Spinal cord (tissue), 10 donors: ENCODE data around the gene LRMDA. TPM values are rescaled to one million over a fixed set of nuclear protein-coding genes. Genes with fewer than 3 reads are reported as not detected.

Experiments
- DNase-seq, 6 donors: peaks; one replicate each; pipeline versions ENCODE4 v3.0.0 to v3.0.0-alpha.2; 2013 to 2015; ENCODE audit warnings: low spot score in 6 of 6, low read depth in 4 of 6
- H3K27ac ChIP-seq: one replicate; pipeline ENCODE4 v1.5.1; 2013; ENCODE audit warnings: low read depth, low read length, control low read depth
- H3K27me3 ChIP-seq: one replicate; pipeline ENCODE4 v1.6.1; 2013; ENCODE audit warnings: low read length; ENCODE audit not compliant: control insufficient read depth, insufficient read depth
- H3K36me3 ChIP-seq: one replicate; pipeline ENCODE4 v1.6.1; 2013; ENCODE audit warnings: low read length; ENCODE audit not compliant: control insufficient read depth, insufficient read depth
- H3K4me1 ChIP-seq: one replicate; pipeline ENCODE4 v1.6.1; 2013; ENCODE audit warnings: low read length; ENCODE audit not compliant: control insufficient read depth, insufficient read depth
- H3K4me3 ChIP-seq: one replicate; pipeline ENCODE4 v1.5.1; 2013; ENCODE audit warnings: low read depth, low read length, control low read depth
- H3K9me3 ChIP-seq: one replicate; pipeline ENCODE4 v1.6.1; 2013; ENCODE audit warnings: low read length; ENCODE audit not compliant: control insufficient read depth, insufficient read depth
- WGBS: methylation state at CpG from one replicate; pipeline ENCODE4 v1.1.5; 2013; ENCODE audit warnings: missing lambda C conversion rate; ENCODE audit not compliant: insufficient coverage; 5-methylcytosine and 5-hydroxymethylcytosine counted together
- polyA plus RNA-seq, 2 donors: library from polyadenylated mRNA; unstranded; fragments of 120-200 nt; gene quantifications; one replicate each; pipeline ENCODE4 v1.2.1, GENCODE V29; 2013; ENCODE audit not compliant: insufficient read length in 2 of 2
- total RNA-seq, 2 donors: library from RNA; depleted of rRNA in 1 of 2; stranded (reverse); fragments of 120-200 nt in 1 of 2; fragments of >200 nt in 1 of 2; gene quantifications; one replicate each; pipeline versions ENCODE4 v1.2.3 to v1.2.4, GENCODE V29; 2013 to 2014
- donor health status: healthy.

LRMDA gene
- total and polyA plus RNA-seq, 4 donors = 5.6 to 9.9 (median 7.2) TPM

- H3K4me3 ChIP-seq = no peak overlapping the region
- WGBS = 77% methylated on average over 14 of the region's 14 CpGs
- no peaks in the 10 kb centered on the region for H3K36me3 ChIP-seq
- no peak overlapping the region for H3K27ac ChIP-seq
- H3K4me1 ChIP-seq = peaks cover 31% of the 10 kb centered on the region
- no peaks in the 10 kb centered on the region for H3K9me3 ChIP-seq
- DNase-seq = no peak
- H3K27me3 ChIP-seq = peaks cover 15% of the 10 kb centered on the region
Observed at GRCh38 chr10:76031769-76032699, 600.6 kb downstream of the LRMDA start.

GRCh38 chr10:76032700-76033039 is 601.2 kb downstream of the LRMDA start:
- Histone ChIP-seq H3K4me1 (peaks cover 31% of the 10 kb centered on the region), H3K36me3 (no peaks in the 10 kb centered on the region), H3K4me3 (no peak overlapping the region), H3K9me3 (no peaks in the 10 kb centered on the region), H3K27me3 (peaks cover 15% of the 10 kb centered on the region), H3K27ac (no peak overlapping the region)
- DNase-seq = no peak
- no CpG with 5 or more reads among the region's 3 CpGs for WGBS

GRCh38 chr10:76033457-76034196 is 602.2 kb downstream of the LRMDA start:
- WGBS = 45% methylated on average over 2 of the region's 15 CpGs
- no peak overlapping the region for H3K4me3 ChIP-seq
- peak in 2 of 6 donors; percentile 46 to 59 for DNase-seq
- H3K27ac ChIP-seq = peak overlapping the region; percentile 49
- H3K27me3 ChIP-seq = peaks cover 15% of the 10 kb centered on the region
- H3K9me3 ChIP-seq = peaks cover 5% of the 10 kb centered on the region
- H3K4me1 ChIP-seq = peaks cover 31% of the 10 kb centered on the region
- H3K36me3 ChIP-seq = no peaks in the 10 kb centered on the region

GRCh38 chr10:76034353-76035205 is 603.2 kb downstream of the LRMDA start:
- Histone ChIP-seq H3K4me3 (no peak overlapping the region), H3K4me1 (peaks cover 31% of the 10 kb centered on the region), H3K9me3 (peaks cover 7% of the 10 kb centered on the region), H3K27me3 (peaks cover 15% of the 10 kb centered on the region), H3K27ac (peak overlapping the region; percentile 64), H3K36me3 (no peaks in the 10 kb centered on the region)
- DNase-seq = peak in 2 of 6 donors; percentile 27 to 69
- WGBS = 0% methylated on average over 2 of the region's 23 CpGs

GRCh38 chr10:76035206-76036110 is 604.0 kb downstream of the LRMDA start:
- H3K4me1 ChIP-seq = peaks cover 31% of the 10 kb centered on the region
- H3K4me3 ChIP-seq = no peak overlapping the region
- no peaks in the 10 kb centered on the region for H3K36me3 ChIP-seq
- H3K27ac ChIP-seq = peak overlapping the region; percentile 64
- peaks cover 7% of the 10 kb centered on the region for H3K9me3 ChIP-seq
- H3K27me3 ChIP-seq = peaks cover 15% of the 10 kb centered on the region
- peak in 5 of 6 donors; percentile 42 to 89 (median 67) for DNase-seq
- WGBS = 18% methylated on average over 12 of the region's 20 CpGs

- peaks cover 18% of the 10 kb centered on the region for H3K27me3 ChIP-seq
- peaks cover 7% of the 10 kb centered on the region for H3K9me3 ChIP-seq
- H3K27ac ChIP-seq = peak overlapping the region; percentile 1
- WGBS = 18% methylated on average over 10 of the region's 18 CpGs
- DNase-seq = peak; percentile 58 to 92 (median 66)
- H3K36me3 ChIP-seq = no peaks in the 10 kb centered on the region
- H3K4me3 ChIP-seq = no peak overlapping the region
- H3K4me1 ChIP-seq = peaks cover 31% of the 10 kb centered on the region
Observed at GRCh38 chr10:76036111-76036940, 604.9 kb downstream of the LRMDA start.

- Histone ChIP-seq H3K27me3 (peaks cover 18% of the 10 kb centered on the region), H3K36me3 (no peaks in the 10 kb centered on the region), H3K9me3 (peaks cover 7% of the 10 kb centered on the region), H3K4me3 (no peak overlapping the region), H3K4me1 (peaks cover 31% of the 10 kb centered on the region), H3K27ac (no peak overlapping the region)
- no peak for DNase-seq
Observed at GRCh38 chr10:76036962-76037361, 605.5 kb downstream of the LRMDA start.

- Histone ChIP-seq H3K9me3 (peaks cover 7% of the 10 kb centered on the region), H3K36me3 (no peaks in the 10 kb centered on the region), H3K4me1 (peaks cover 31% of the 10 kb centered on the region), H3K27me3 (peaks cover 18% of the 10 kb centered on the region), H3K27ac (no peak overlapping the region), H3K4me3 (no peak overlapping the region)
- no CpG with 5 or more reads among the region's 2 CpGs for WGBS
- DNase-seq = no peak
Observed at GRCh38 chr10:76037531-76038155, 606.2 kb downstream of the LRMDA start.
